Liver (tissue), 9 donors: ENCODE measurements around the gene SCLT1. TPM values are rescaled to one million over a fixed set of nuclear protein-coding genes. Genes with fewer than 3 reads are reported as not detected.

Experiments
- DNase-seq: peaks from one replicate; pipeline ENCODE4 v3.0.0-alpha.2; 2017; ENCODE audit warnings: low spot score
- H3K27ac ChIP-seq, 2 donors: one replicate each; pipeline ENCODE4 v1.7.0; 2013; ENCODE audit warnings: inconsistent platforms in 2 of 2, low read length in 2 of 2, control low read depth in 1 of 2, low read depth in 1 of 2, mild to moderate bottlenecking in 1 of 2
- H3K27me3 ChIP-seq, 4 donors: one replicate each; pipeline versions ENCODE4 v1.6.1 to v1.7.0; 2013; ENCODE audit warnings: low read length in 3 of 4, inconsistent platforms in 1 of 4, mild to moderate bottlenecking in 1 of 4, moderate library complexity in 1 of 4; ENCODE audit not compliant: control insufficient read depth in 4 of 4, insufficient read depth in 4 of 4
- H3K36me3 ChIP-seq, 4 donors: one replicate each; pipeline versions ENCODE4 v1.6.1 to v1.7.0; 2013; ENCODE audit warnings: low read length in 3 of 4, mild to moderate bottlenecking in 3 of 4, low read depth in 1 of 4, moderate library complexity in 1 of 4; ENCODE audit not compliant: control insufficient read depth in 4 of 4, insufficient read depth in 3 of 4
- H3K4me1 ChIP-seq, 4 donors: one replicate each; pipeline versions ENCODE4 v1.6.1 to v1.7.0; 2013; ENCODE audit warnings: low read length in 3 of 4, mild to moderate bottlenecking in 3 of 4, moderate library complexity in 1 of 4; ENCODE audit not compliant: control insufficient read depth in 4 of 4, insufficient read depth in 4 of 4
- H3K4me3 ChIP-seq, 3 donors: one replicate each; pipeline versions ENCODE4 v1.6.1 to v1.7.0; 2013; ENCODE audit warnings: low read length in 3 of 3, control low read depth in 1 of 3, low read depth in 1 of 3, mild to moderate bottlenecking in 1 of 3
- H3K9ac ChIP-seq, 2 donors: one replicate each; pipeline ENCODE4 v1.7.0; 2013; ENCODE audit warnings: low read length in 2 of 2, mild to moderate bottlenecking in 2 of 2, moderate library complexity in 2 of 2, control low read depth in 1 of 2, low read depth in 1 of 2
- H3K9me3 ChIP-seq, 4 donors: one replicate each; pipeline versions ENCODE4 v1.6.1 to v1.7.0; 2013; ENCODE audit warnings: low read length in 3 of 4; ENCODE audit not compliant: control insufficient read depth in 4 of 4
- ATF3 ChIP-seq: IDR thresholded peaks from 2 replicates; pipeline ENCODE4 v1.6.1; 2016; ENCODE audit warnings: antibody characterized with exemption
- CTCF ChIP-seq: fragments of 150-350 bp; IDR thresholded peaks from 2 replicates; pipeline ENCODE4 v1.5.1; 2017; ENCODE audit warnings: improper control_type of control experiment, low read depth, low read length; ENCODE audit not compliant: missing input control
- EGR1 ChIP-seq, 2 donors: IDR thresholded peaks; 2 replicates each; pipeline ENCODE4 v1.6.1; 2016 to 2018; ENCODE audit warnings: antibody characterized with exemption in 2 of 2, low read depth in 2 of 2
- FOXA1 ChIP-seq: IDR thresholded peaks from 2 replicates; pipeline ENCODE4 v1.6.1; 2016; ENCODE audit warnings: antibody characterized with exemption
- GABPA ChIP-seq, 2 donors: IDR thresholded peaks in 1 of 2; conservative IDR thresholded peaks in 1 of 2; 2 replicates each; pipeline ENCODE4 v1.6.1; 2016; ENCODE audit warnings: antibody characterized with exemption in 2 of 2, mild to moderate bottlenecking in 1 of 2, moderate library complexity in 1 of 2
- HNF4A ChIP-seq, 2 donors: conservative IDR thresholded peaks; 2 replicates each; pipeline ENCODE4 v1.6.1; 2016; ENCODE audit warnings: antibody characterized with exemption in 2 of 2, mild to moderate bottlenecking in 2 of 2
- HNF4G ChIP-seq: IDR thresholded peaks from 2 replicates; pipeline ENCODE4 v1.6.1; 2016; ENCODE audit warnings: antibody characterized with exemption
- JUND ChIP-seq, 2 donors: IDR thresholded peaks; 2 replicates each; pipeline ENCODE4 v1.6.1; 2016; ENCODE audit warnings: antibody characterized with exemption in 2 of 2
- MAX ChIP-seq: IDR thresholded peaks from 2 replicates; pipeline ENCODE4 v1.6.1; 2016; ENCODE audit warnings: antibody characterized with exemption
- RAD21 ChIP-seq, 2 donors: IDR thresholded peaks; 2 replicates each; pipeline ENCODE4 v1.6.1; 2016; ENCODE audit warnings: antibody characterized with exemption in 2 of 2, mild to moderate bottlenecking in 2 of 2
- REST ChIP-seq: IDR thresholded peaks from 2 replicates; pipeline ENCODE4 v1.6.1; 2016; ENCODE audit warnings: antibody characterized with exemption, mild to moderate bottlenecking
- RXRA ChIP-seq, 2 donors: IDR thresholded peaks; 2 replicates each; pipeline ENCODE4 v1.6.1; 2017 to 2018; ENCODE audit warnings: antibody characterized with exemption in 2 of 2, mild to moderate bottlenecking in 1 of 2
- SP1 ChIP-seq: IDR thresholded peaks from 2 replicates; pipeline ENCODE4 v1.6.1; 2018; ENCODE audit warnings: antibody characterized with exemption, mild to moderate bottlenecking
- TAF1 ChIP-seq: conservative IDR thresholded peaks from 2 replicates; pipeline ENCODE4 v1.6.1; 2016; ENCODE audit warnings: antibody characterized with exemption, mild to moderate bottlenecking
- ZBTB33 ChIP-seq: IDR thresholded peaks from 2 replicates; pipeline ENCODE4 v1.6.1; 2016; ENCODE audit warnings: antibody characterized with exemption
- WGBS: extraction: QIAGEN DNeasy Blood & Tissue Kit; methylation state at CpG from one replicate; pipeline ENCODE4 v1.1.7; 2013; 5-methylcytosine and 5-hydroxymethylcytosine counted together
- polyA plus RNA-seq, 2 donors: library from polyadenylated mRNA; stranded (reverse) in 1 of 2; unstranded in 1 of 2; fragments of 200-250 nt in 1 of 2; fragments of >200 nt in 1 of 2; fragmentation: Nextera tagmentation in 1 of 2; extraction: Ambion mirVana in 1 of 2; gene quantifications; one replicate each; pipeline versions ENCODE4 v1.2.1 to v1.2.3, GENCODE V29; 2013 to 2015
- total RNA-seq, 2 donors: library from RNA; depleted of rRNA; stranded (reverse); fragments of >200 nt; gene quantifications; one replicate each; pipeline ENCODE4 v1.2.3, GENCODE V29; 2014
- donor health status: healthy.
- donor health status: healthy.
- donor health status: healthy.
- donor health status: healthy.
- donor health status: healthy.

Gene SCLT1
- total and polyA plus RNA-seq, 4 donors: 1.2 to 14.2 (median 4.0) TPM

- TF ChIP-seq TAF1: no peak
These were observed 168.4 kb downstream of the SCLT1 start (continued) for GRCh38 chr4:128924951-128925350.

GRCh38 chr4:128921954-128922353 lies 171.4 kb downstream of the SCLT1 start:
- WGBS: 98% methylated on average over 3 of the region's 3 CpGs
- Histone ChIP-seq H3K36me3 (peaks cover 0 to 2% (median 0%) of the 10 kb centered on the region in 4 donors), H3K4me1 (no peaks in the 10 kb centered on the region), H3K4me3 (no peak overlapping the region), H3K27me3 (no peaks in the 10 kb centered on the region), H3K27ac (no peak overlapping the region), H3K9ac (no peak overlapping the region), H3K9me3 (peaks cover 0 to 3% (median 0%) of the 10 kb centered on the region in 4 donors)
- TF ChIP-seq RAD21 (IDR thresholded peaks at IDR 0.05): no peak
- TF ChIP-seq FOXA1: no peak
- no peak for TF ChIP-seq GABPA (IDR thresholded peaks at IDR 0.05 in 1 of 2, conservative IDR thresholded peaks at IDR 0.05 in 1 of 2)
- DNase-seq: no peak

GRCh38 chr4:128917781-128918180 lies 175.6 kb downstream of the SCLT1 start:
- H3K4me1 ChIP-seq: no peaks in the 10 kb centered on the region
- H3K9ac ChIP-seq: no peak overlapping the region
- H3K27me3 ChIP-seq: no peaks in the 10 kb centered on the region
- TF ChIP-seq FOXA1 (no peak), HNF4A (conservative IDR thresholded peaks at IDR 0.05) (no peak), CTCF (no peak), SP1 (no peak), ATF3 (no peak), RAD21 (IDR thresholded peaks at IDR 0.05) (no peak), GABPA (IDR thresholded peaks at IDR 0.05 in 1 of 2, conservative IDR thresholded peaks at IDR 0.05 in 1 of 2) (no peak), HNF4G (no peak), JUND (IDR thresholded peaks at IDR 0.05) (no peak), ZBTB33 (no peak)
- no peaks in the 10 kb centered on the region for H3K36me3 ChIP-seq
- H3K27ac ChIP-seq: no peak overlapping the region
- WGBS: 80% methylated on average over 2 of the region's 2 CpGs
- no peaks in the 10 kb centered on the region for H3K9me3 ChIP-seq
- H3K4me3 ChIP-seq: no peak overlapping the region
- no peak for DNase-seq

GRCh38 chr4:128916832-128917231 lies 176.5 kb downstream of the SCLT1 start:
- no peak overlapping the region for H3K27ac ChIP-seq
- no peaks in the 10 kb centered on the region for H3K36me3 ChIP-seq
- no peaks in the 10 kb centered on the region for H3K4me1 ChIP-seq
- no peaks in the 10 kb centered on the region for H3K27me3 ChIP-seq
- H3K9me3 ChIP-seq: no peaks in the 10 kb centered on the region
- TF ChIP-seq ATF3 (no peak), MAX (no peak), JUND (IDR thresholded peaks at IDR 0.05) (no peak), EGR1 (IDR thresholded peaks at IDR 0.05; ENCODE audit: low read depth in 2 of 2) (no peak), REST (no peak), RXRA (IDR thresholded peaks at IDR 0.05) (no peak), TAF1 (no peak), RAD21 (IDR thresholded peaks at IDR 0.05) (no peak)
- 85% methylated on average over 6 of the region's 6 CpGs for WGBS
- DNase-seq: no peak
- no peak overlapping the region for H3K9ac ChIP-seq
- no peak overlapping the region for H3K4me3 ChIP-seq
